GM21825 (cell line): ENCODE results near the gene SUSD1.
A peak's percentile ranks its signal among the peaks of the same experiment; 100 is the strongest.

ENCODE experiments used
- ATAC-seq: cut with Tn5 transposase; IDR thresholded peaks from one replicate; pipeline ENCODE4 v1.9.1; 2021; ENCODE audit warnings: mild to moderate bottlenecking, moderate library complexity; ENCODE audit not compliant: unreplicated experiment

SUSD1 gene

DNA sequence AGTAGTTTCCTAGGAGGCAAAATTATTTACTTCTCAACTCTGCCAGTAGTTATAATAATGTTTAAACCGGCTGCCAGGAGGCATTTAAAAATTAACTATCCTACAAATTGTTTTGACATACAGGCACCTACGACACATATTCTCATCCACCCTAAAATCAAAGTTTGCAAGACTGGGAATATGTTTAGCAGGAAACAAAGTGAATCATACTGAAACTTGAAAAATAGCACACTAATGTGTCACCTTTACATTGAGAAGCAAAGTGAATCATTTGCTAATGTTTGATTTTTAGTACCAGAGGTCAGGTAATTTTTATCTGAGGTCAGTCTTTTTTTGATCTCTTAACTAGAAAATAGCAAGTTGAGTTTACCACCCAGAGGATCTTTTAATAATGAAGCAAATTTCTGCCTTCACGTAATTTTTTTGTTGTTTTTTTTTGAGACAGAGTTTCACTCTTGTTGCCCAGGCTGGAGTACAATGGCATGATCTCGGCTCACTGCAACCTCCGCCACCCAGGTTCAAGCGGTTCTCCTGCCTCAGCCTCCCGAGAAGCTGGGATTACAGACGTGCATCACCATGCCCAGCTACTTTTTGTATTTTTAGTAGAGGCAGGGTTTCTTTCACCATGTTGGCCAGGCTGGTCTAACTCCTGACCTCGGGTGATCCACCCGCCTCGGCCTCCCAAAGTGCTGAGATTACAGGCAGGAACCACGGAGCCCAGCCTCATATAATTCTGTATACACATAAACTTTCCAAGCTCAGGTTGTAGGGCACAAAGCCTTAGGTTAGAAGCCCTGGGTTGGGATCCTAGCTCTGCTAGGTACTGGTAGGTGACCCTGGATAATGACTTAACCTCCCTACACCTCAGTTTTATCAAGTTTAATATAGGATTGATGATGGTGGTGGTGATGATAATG is 154.2 kb downstream of the SUSD1 start:
- ATAC-seq = peak; percentile 66

DNA sequence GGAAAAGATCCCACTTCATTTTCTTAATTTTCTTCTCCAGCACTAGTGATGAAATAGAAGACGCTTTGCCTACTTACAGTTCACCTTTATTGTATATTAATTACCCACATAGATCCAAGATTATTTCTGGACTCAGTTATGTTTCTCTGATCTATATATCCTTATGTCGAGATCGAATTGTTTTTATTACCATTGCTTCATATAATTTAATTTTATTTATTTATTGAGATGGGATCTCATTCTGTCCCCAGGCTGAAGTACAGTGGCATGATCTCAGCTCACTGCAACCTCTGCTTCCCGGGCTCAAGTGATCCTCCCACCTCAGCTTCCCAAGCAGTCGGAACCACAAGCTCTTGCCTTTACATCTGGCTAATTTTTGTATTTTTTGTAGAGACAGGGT is 157.2 kb downstream of the SUSD1 start:
- ATAC-seq = no peak

DNA sequence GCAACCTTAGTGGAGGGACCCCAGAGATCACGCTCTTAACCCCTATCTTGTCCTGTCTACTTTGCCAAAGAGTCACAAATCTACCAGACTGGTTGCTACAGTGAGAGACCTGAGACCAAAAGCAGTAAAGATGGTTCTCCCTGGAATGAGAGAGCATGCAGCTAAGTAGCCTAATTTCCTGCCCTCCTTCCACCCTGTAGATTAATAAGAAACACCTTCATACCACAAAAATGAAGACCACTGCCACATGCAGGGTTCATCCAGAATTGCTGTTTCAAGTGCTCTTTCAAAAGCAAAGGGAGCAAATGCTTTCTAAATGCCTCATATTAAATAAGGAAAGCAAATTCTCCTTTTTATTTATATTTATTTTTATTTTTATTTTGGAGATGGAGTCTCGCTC is 159.4 kb downstream of the SUSD1 start:
- no peak for ATAC-seq

DNA sequence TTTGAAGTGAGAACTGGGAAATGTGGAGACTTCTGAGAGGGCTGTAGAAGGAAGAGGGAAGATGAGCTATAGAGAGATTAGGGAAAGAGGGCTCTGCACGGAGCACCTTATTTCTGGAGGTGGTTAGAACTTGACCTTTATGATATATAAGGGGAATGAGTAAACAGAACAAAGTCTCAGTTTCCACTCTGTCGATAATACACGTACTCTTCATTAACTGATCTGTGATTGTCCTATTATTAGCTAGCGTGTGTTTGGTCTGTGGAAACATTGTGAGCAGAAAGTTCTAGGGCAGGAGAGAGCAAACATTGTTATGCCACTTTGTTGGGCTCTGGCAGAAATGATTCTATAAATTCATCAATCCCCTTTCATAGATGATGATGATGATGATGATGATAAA is 159.9 kb downstream of the SUSD1 start:
- no peak for ATAC-seq

DNA sequence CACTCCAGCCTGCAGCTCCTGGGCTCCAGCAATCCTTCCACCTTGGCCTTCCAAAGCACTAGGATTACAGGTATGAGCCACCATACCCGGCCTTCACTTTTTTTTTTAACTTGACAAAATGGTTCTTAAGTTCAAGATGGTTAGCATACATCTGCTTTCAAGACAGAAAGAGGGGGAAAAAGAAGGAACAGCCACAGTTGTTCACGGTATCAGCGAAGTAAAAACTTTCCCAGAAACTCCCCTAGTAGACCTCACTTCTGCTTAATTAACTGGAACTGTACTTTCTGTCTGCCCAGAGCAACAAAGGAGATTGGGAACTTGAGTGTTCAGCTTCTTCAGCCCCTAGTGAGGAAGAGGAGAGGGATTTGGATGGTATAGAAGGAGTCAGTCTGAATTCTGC is 161.8 kb downstream of the SUSD1 start:
- no peak for ATAC-seq

DNA sequence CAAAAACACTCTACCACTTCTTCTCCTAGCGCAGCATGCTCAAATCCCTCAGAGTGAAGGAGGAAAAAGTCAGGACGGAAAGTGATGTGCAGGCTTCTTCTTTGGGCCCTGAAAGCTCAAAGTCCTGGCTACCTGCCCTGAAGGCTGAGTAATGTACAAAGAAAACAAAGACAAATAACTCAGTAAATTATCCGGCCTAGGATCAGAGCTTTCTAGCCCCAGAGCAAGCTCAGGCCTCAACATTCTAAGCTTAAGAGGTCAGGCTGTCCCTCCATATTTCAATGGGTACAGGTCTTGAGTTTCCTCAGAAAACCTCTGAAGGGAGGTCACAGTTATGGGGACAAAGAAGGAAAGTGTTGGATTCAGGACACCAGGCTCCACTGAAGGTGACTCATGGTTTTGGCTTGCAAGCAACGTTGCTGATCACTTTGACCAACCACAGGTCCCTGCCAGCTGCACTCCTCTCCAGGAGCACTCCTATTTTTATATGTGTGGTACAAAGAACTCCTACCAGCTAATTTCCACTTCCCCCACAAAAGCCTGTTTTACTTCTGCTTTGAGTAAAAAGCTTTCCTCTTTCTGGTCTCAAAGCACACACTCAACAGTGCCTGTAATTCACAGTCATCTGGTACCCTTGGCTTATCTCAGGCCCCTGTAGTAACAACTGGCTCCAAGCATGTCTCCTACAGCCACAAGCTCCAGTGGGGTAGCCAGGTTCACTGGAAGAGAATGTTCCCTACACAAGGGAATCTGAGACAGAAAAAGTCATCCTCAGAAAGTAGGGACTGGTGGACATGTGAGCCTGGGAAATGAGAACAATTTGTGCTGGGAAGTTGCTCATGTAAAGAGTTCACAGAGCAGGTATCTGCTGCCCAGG is 162.8 kb downstream of the SUSD1 start:
- peak; percentile 70 for ATAC-seq

DNA sequence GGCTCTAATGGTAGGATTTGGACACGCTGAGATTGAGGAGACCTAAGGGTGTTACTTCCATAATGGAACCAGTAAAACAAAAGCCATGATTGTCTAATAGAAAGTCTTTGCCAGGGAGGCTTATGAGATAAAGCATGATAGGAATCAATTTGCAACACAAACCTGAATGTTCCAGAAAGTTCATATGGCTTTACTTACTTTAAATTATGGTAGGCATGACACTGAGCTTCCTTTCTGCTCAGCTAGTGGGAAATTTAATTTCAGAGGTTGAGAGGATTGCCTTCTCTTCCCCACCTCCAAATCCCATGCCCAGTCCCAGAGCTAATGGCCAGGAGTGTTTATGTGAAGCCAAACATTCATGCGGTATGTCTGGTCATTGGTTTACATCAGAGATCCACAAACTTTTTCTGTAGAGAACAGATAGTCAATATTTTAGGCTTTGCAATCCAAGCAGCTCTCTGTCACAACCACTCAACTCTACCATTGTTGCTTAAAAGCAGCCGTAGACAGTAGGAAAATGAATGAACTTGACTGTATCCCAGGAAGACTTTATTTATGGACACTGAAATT is 164.0 kb downstream of the SUSD1 start:
- no peak for ATAC-seq

DNA sequence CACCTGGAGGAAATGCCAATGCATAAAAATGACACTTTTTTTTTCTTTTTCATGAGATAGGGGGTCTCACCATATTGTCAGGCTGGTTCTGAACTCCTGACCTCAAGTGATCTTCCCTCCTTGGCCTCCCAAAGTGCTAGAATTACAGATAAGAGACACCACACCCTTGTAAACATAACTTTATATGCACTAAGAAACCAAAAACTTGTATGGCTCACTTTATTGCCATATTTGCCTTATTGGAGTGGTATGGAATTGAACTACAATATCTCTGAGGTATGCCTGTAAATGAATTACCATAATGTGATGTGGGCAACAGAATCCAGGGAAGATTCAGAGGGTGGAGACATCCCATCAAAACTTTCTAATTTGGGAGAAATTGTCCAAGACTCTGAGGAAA is 164.6 kb downstream of the SUSD1 start:
- ATAC-seq = no peak

DNA sequence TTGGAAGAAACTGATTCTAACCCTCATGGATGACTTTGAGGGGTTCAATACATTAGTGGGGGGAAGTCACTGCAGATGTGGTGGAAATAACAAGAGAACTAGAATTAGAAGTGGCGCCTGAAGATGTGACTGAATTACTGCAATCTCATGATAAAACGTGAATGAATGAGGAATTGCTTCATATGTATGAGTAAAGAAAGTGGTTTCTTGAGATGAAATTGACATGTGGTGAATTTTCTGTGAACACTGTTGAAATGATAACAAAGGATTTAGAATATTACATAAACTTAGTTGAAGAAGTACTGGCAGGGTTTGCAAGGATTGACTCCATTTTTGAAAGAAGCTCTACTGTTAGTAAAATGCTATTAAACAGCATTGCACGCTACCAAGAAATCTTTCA is 165.4 kb downstream of the SUSD1 start:
- ATAC-seq = no peak

DNA sequence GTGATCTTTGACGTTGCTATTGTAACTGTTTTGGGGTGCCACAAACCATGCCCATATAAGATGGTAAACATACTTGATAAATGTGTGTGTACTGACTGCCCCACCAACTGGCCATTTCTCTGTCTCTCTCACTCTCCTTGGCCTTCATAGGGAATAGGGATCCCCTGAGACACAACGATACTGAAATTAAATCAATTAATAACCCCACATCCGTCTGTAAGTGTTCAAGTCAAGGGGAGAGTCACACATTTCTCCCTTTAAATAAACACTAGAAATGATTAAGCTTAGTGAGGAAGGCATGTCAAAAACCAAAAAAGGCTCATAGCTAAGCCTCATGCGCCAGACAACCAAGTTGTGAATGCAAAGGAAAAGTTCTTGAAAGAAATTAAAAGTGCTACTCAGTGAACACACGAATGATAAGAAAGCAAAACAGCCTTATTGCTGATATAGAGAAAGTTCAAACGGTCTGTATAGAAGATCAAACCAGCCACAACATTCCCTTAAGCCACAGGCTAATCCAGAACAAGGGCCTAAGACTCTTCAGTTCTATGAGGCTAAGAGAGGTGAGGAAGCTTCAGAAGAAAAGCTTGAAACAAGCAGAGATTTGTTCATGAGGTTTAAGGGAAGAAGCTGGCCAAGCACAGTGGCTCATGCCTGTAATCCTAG is 167.4 kb downstream of the SUSD1 start:
- no peak for ATAC-seq

DNA sequence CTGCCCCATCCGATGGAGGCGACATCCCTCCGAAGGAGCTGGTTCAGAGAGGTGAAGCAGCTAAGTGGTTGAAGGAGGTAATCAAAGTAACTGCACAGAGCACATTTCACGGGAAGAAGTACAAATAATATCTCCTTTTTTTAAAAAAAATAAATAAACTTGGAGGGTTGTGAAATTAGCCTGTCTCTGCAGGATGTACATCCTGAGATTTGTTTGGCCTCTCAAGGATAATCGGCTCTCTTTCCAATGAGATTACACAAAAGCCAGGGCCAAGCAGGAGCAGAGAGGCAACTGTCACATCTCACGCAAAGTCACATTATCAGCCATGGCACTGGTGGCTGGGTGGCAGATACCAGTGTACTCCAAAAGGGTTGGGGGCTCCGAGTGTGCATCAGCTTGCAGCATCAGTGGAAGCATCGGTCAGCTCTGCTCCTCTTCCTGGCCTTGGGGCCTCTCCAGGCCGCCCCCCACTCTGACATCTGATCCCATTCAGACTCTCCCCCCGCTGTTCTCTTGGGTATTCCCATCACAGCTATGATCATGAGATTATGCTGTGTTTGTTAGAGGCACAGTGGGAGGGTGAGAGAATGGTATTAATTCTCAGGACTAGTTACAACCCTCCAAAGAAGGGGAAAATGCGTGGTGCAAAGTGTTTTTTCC is 168.6 kb downstream of the SUSD1 start:
- ATAC-seq = no peak

DNA sequence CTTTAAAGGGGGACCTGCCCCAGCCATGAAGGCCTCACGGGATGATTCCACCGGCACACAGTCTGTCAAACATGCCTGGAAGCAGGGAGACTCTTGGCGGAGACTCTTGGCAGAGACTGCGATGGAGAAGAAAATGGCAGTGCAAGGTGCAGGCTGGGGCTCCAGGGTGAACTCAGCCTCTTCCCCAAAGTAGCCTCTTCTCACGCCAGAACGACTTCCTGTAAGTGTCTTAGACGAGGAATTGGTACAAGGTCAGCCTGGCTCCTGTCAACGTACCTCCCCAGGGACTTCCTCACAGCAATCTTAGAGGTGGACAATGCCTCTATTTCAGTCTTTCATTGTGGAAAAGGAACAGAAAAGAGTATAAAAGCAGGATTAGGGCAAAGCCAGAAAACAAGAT is 169.2 kb downstream of the SUSD1 start:
- ATAC-seq = no peak

DNA sequence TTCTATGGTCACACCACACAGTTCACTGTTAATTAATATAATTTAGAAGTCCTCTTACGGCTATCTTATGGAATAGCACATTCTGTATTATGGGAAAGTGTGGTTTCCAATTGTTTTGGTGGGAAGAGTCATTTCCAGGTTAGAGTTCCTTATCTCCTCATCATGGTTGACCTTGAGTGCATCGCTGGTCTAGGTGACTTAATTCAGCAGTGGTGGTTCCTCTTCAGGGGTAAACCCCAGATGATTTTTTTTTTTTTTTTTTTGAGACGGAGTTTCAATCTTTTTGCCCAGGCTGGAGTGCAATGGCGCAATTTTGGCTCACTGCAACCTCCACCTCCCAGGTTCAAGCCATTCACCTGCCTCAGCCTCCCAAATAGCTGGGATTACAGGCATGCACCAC is 171.6 kb downstream of the SUSD1 start:
- ATAC-seq = no peak

DNA sequence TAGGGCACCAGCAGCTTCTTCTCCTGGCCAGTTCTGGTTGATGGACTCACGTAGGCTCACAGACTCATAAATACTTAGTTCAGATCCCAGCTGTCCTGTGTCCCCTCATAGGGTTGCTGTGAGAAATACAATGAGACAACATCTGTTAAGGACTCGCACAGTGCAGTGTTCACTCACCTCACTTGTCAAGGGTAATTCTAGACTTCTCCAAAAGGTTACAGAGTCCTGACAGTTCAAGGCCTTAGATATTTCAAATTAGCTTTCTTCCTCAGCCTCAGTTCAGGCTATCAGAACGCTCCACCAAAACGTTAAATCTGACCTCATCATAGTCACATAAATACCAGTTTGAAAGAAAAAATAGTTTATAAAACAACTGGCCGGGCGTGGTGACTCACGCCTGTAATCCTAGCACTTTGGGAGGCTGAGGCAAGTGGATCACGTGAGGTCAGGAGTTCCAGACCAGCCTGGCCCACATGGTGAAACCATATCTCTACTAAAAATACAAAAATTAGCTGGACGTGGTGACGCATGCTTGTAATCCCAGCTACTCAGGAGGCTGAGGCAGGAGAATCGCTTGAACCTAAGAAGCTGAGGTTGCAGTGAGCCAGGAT is 172.1 kb downstream of the SUSD1 start:
- ATAC-seq = no peak

DNA sequence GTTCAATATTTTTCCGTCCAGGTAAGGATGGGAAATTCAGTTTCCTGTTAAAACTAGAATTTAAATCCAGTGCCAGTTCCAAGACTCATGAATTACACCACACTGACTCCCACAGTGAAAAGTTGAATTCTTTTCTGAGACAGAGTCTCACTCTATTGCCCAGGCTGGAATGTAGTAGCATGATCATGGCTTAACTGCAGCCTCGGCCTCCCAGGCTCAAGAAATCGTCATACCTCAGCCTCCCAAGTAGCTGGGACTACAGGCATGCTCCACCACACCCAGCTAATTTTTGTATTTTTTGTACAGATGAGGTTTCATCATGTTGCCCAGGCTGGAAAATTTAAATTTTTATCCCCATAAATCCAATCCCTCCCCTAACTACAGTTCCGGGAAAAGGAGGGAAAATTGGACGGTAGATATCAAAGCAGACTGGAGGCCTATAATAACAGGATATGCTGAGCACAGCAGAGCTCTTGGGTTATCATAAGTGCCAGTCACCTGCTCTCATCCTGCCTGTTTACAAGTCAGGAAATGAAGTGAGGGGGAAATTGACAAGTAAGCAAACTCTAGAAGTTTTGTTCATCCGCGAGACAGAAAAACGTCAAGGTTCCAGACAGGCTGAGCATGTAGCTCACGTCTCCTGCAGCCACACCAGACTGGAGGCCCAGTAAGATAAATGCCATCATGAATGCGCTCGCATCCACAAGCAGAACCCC is 172.8 kb downstream of the SUSD1 start:
- no peak for ATAC-seq

DNA sequence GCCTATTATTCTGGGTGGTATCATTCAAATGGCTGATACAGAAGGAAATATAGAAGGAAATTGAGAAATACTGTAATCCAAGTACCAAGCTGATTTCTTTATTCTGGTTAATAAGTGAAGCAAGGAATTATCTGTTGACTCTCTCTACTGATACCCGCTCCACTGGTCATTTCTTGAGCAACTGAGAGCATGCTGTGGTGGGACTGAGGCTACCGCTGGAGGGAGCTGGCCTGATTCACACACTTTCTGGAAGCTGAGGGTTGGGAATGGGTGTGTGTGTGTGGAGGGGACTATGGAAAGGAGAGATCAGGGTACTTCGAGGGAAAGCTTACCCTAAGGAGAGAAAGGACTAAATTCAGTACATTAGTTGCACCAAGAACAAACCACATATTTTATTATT is 174.4 kb downstream of the SUSD1 start:
- no peak for ATAC-seq

DNA sequence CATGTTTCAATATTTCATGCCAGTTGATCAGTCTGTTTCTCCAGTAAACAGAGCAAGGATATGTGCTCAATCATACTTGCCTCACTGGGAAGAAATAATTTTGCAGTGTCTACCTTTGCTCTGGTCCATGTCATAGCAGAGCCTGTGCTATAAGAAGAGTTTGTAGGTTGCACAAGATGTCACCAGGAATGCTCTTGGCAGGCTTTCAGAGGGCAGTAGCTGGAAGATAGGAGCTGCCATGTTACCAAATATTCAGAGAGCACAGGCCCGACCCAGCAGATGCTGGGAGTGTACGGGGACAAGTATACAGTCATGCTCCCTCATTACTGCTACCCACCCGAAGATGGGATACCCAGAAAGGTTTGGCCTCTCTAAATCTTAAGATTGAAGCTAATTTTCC is 175.8 kb downstream of the SUSD1 start:
- no peak for ATAC-seq

DNA sequence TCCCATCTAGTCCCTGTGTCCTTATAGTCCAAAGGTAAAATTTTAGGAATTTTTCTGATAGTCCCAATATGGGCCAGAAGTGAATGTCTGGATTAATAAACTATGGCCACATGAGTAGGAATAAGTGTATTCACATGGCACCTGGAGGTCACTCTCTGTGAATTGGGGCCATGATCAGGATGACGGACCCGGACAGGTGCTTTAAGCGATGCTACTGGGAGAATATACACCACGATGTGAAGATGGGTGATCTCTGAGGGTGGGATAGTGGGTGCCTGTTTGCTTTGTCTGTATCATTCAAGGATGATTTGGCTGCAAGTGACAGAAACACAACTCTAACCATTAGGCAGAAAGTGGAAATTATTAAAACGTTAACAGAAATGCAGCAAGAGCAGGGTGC is 177.3 kb downstream of the SUSD1 start:
- ATAC-seq = no peak

DNA sequence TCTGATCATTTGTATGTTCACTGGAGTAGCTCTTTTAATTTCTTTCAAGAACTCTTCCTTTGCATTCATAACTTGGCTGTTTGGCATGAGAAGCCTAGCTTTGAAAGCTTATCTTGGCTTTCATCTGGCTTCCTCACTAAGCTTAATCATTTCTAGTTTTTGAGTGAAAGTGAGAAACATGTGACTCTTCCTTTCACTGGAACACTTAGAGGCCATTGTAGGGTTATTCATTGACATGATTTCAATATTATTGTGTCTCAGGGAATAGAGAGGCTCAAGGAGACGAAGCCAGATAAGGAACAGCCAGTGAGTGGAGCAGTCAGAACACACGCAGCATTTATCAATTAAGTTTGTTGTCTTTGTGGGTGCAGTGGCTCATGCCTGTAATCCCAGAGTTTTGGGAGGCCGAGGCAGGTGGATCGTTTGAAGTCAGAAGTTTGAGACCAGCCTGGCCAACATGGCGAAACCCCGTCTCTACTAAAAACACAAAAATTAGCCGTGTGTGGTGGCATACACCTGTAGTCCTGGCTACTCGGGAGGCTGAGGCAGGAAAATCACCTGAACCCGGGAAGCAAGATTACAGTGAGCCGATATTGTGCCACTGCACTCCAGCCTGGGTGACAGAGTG is 180.2 kb downstream of the SUSD1 start:
- peak; percentile 57 for ATAC-seq
